ENCODE measurements around the gene GTF3C4.

DNA sequence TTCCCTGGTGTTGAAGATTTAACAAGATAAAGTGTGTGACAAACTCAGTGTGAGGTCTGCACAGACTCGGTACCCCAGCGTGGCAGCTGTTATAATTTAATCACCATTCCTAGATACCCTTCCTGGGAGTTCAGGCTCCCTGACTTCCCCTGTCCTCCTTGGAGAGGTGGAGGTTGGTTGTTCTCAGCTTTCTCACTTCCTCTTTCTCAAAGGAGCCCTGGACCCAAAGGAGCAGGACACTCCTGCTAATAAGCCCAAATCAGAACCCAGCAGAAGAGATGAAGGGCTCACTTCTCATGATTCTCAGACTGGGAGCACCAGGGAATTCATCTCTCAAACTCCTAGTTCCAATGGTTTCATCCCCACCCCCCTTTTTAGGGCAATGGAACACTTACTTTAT lies 58.2 kb downstream of the GTF3C4 start:
- TF ChIP-seq ZNF114 (CRISPR knock-in tag; IDR thresholded peaks at IDR 0.05) (no peak), EZH2 (IDR thresholded peaks at IDR 0.05; ENCODE audit: low read depth, unreplicated experiment) (no peak), CTCF (conservative IDR thresholded peaks at IDR 0.05; ENCODE audit: low read depth in 2 of 2) (no peak)

Data from GM23338 (cell line).